Measurements from ENCODE around the gene KLK7.

DNA sequence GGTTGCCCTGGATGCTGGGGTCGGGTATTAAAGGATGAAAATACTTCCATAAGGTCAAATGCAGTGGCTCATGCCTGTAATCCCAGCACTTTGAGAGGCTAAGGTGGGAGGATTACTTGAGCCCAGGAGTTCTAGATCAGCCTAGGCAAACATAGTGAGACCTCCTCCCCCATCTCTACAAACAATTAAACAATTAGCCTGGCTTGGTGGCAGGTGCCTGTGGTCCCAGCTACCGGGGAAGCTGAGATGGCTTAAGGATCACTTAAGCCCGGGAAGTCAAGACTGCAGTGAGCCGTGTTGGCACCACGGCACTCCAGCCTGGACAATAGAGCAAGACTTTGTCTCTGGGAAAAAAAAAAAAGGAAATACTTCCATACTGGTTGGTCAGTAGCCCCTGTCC, 41.2 kb upstream of the KLK7 start:
- TF ChIP-seq, protein P1, sequence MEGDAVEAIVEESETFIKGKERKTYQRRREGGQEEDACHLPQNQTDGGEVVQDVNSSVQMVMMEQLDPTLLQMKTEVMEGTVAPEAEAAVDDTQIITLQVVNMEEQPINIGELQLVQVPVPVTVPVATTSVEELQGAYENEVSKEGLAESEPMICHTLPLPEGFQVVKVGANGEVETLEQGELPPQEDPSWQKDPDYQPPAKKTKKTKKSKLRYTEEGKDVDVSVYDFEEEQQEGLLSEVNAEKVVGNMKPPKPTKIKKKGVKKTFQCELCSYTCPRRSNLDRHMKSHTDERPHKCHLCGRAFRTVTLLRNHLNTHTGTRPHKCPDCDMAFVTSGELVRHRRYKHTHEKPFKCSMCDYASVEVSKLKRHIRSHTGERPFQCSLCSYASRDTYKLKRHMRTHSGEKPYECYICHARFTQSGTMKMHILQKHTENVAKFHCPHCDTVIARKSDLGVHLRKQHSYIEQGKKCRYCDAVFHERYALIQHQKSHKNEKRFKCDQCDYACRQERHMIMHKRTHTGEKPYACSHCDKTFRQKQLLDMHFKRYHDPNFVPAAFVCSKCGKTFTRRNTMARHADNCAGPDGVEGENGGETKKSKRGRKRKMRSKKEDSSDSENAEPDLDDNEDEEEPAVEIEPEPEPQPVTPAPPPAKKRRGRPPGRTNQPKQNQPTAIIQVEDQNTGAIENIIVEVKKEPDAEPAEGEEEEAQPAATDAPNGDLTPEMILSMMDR (conservative IDR thresholded peaks at IDR 0.05; ENCODE audit: low read length): no peak
- TF ChIP-seq EZH2phosphoT487 (IDR thresholded peaks at IDR 0.05; ENCODE audit: borderline replicate concordance): no peak

Data from Loucy (cell line).